GM12874 (cell line): ENCODE measurements around the gene LRRTM2.

Experiments
- CTCF ChIP-seq: IDR thresholded peaks from 2 replicates; pipeline ENCODE4 v1.5.1; 2011; ENCODE audit warnings: low read depth, mild to moderate bottlenecking, control low read depth, low read length, moderate library complexity; ENCODE audit not compliant: insufficient read depth

Gene LRRTM2

GRCh38 chr5:138874771-138875551, at the start of gene LRRTM2:
LRRTM2 (minus strand) TSS chr5:138875335; CDS start chr5:138874911, 424 bp downstream.
- TF ChIP-seq CTCF: no peak

- no peak for TF ChIP-seq CTCF
Observed at GRCh38 chr5:138922494-138922893, 47.4 kb upstream of the LRRTM2 start.

GRCh38 chr5:138920181-138920580, 45.0 kb upstream of the LRRTM2 start:
- TF ChIP-seq CTCF: no peak

- no peak for TF ChIP-seq CTCF
Observed at GRCh38 chr5:138918686-138919085, 43.6 kb upstream of the LRRTM2 start.

GRCh38 chr5:138914338-138914737, 39.2 kb upstream of the LRRTM2 start:
- TF ChIP-seq CTCF: no peak

- no peak for TF ChIP-seq CTCF
Observed at GRCh38 chr5:138913773-138914172, 38.6 kb upstream of the LRRTM2 start.

- TF ChIP-seq CTCF: no peak
Observed at GRCh38 chr5:138912093-138912492, 37.0 kb upstream of the LRRTM2 start.
